Kidney tubule cell (primary cell): ENCODE results near the gene CDH16.

Experiments used
- DNase-seq: peaks from one replicate; pipeline ENCODE4 v3.0.0-alpha.2; 2018; ENCODE audit warnings: low spot score

Gene CDH16

DNA sequence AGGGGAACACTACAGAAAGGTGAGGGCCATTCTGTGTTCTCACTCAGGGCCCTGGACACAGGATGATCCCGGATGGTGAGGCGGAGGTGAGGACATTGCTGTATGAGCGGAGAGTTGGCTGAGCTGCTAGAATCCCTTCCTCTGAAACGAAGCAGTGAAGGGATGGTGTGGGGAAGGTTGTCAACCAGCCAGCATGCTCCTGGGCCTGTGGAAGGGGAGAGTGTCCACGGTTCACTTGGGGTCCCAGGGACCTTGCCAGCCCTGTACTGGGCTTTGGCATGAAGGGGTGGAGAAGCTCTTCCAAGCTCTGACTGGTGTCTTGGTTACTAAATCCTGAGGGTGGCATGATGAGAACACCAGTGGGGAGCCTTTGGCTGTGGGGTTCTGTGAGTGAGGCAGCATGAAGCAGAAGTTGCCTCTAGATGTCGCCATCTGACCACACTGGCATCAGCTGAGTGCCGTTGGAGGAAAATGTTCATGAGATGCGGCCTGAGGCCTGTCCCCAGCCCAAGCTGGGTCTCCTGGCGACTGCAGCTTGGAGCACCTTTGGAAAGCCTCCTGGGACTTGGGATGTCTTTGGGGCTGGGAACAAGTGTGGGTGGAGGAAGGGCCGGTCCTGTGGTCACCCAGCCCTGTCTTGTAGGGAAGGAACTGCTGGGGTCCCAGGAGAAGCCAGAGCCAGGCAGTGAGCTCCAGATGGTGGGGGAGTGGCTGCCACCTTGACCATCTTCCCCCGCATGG, 23.6 kb downstream of the CDH16 start:
- DNase-seq = peak; percentile 79

DNA sequence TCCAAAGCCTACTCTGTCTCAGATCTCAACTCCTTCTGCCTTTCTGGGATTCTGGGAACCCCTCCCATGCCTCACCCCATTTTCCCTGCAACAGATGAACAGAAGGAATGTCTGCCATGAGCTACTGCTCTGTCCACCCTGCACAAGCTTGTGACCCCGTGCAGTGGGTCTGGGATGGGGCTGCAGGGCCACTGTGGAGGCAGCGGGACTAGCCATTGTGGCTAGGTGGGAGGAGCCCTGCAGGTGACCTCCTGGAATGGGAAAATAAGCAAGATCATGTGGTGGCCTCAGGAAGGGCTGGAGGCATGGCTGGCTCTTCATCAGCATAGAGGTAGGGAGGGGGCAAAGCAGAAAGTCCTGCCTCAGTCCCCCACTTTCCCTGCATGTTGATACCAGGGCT, 24.6 kb downstream of the CDH16 start:
- no peak for DNase-seq

DNA sequence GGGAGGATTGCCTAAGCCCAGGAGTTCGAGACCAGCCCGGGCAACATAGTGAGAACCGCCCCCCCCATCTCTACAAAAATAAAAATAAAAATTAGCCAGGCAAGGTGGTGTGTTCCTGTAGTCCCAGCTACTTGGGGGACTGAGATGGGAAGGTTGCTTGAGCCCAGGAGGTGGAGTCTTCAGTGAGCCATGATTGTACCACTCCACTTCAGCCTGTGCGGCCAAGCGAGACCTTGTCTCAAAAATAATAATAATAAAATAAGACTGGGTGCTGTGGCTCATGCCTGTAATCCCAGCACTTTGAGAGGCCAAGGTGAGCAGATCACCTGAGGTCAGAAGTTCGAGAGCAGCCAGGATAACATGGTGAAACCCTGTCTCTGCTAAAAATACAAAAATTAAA, 26.9 kb downstream of the CDH16 start:
- DNase-seq = no peak

DNA sequence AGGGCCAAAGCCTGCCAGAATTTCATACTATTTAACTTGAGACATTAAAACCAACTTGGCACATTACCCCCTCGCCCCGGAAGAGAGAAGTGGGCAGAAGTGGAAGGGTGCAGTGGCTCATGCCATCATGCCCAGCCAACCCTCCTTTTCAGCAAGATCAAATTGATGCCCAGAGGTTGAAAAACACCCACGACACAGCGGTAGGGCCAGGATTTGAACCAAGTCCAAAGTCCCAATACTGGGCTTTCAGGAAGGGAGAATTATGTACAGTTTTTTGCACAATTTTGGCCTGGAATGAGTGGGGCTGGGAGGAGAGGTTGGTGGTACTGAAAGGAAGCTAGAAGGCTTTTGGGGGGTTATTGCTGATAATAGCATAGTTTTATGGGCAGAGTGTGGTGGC, 27.3 kb downstream of the CDH16 start:
- no peak for DNase-seq

DNA sequence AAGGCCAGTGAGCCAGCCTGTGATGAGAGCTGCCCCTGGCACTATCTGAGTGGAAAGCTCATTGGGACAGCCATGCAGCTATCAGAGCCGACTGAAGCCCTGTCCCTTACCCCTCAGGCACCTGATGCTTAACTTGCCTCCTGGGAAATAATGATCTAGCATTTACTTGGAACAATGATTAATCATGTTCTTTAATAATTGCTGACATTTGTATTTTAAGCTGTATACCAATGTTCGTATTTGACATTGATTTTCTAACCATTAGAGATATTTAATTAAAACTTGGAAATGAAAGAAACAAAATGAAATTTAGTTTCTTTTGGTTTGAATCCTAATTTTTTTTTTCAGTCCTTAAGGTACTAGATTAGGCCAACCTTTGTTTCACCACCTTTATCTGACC, 27.9 kb downstream of the CDH16 start:
- no peak for DNase-seq

DNA sequence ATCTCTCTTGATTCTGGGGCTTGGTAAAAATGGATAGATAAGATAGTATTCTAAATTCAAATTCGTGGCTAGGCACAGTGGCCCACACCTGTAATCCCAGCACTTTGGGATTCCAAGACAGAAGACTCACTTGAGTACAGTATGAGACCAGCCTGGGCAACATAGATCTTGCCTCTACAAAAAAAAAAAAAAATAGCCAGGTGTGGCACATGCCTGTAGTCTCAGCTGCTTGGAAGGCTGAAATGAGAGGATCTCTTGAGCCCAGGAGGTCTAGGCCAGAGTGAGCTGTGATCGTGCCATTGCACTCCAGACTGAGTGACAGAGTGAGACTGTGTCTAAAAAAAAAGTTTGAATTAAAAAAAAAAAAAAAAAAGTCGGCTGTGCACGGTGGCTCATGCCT, 29.1 kb downstream of the CDH16 start:
- DNase-seq = no peak

DNA sequence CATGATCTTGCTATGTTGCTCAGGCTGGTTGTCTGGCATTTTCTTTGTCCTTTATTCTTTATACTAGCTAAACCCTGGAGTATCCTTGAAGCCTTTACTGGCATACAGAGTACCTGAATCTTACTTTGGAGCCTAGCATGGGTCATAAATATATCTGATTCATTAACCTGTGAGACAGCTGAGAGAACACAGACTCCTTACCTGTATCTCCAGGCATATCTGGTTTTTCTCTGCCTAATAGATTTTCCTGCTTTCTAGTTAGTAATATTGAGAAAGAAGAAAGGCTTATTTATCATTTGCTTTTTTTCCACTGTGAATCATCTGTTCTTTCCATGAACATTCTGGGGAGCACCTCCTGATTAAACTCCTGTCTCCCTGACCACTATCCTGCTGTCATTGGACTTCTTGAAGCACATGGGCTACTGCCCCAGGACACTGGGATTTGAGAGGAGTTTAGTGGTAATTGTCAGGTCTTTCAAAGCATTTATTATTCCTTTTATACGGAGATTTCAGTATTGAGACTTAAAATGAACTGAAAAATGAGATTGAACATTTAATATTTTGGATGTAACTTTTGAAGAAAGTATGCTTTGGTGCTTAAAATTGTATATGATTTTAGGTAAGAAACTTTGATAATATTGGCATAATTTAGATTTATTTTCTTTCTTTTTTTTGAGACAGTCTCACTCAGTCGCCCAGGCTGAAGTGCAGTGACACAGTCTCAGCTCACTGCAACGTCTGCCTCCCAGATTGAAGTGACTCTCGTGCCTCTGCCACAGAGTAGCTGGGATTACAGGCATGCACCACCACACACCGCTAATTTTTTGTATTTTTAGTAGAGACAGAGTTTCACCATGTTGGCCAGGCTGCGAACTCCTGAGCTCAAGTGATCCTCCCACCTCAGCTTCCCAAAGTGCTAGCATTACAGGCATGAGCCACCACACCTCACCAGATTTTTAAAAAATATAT, 29.8 kb downstream of the CDH16 start:
- no peak for DNase-seq

DNA sequence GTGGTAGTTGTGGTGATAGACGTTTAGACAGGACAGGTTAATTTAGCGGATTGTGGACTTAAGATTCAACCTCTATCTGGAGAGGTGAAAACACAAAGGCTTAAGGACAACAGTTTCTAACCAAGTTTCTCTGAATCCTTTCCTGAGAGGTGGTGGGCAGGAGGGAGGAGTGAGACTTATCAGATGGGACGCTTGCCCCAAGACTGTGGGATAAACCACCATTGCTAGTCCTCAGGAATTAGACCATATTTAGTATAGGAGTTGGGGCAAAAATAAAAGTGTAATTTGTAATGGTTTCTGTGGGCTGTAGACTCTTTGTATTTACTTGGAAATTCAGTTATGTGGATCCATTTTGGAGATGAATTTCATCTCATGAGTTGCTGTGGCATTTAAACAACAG, 31.8 kb downstream of the CDH16 start:
- no peak for DNase-seq

DNA sequence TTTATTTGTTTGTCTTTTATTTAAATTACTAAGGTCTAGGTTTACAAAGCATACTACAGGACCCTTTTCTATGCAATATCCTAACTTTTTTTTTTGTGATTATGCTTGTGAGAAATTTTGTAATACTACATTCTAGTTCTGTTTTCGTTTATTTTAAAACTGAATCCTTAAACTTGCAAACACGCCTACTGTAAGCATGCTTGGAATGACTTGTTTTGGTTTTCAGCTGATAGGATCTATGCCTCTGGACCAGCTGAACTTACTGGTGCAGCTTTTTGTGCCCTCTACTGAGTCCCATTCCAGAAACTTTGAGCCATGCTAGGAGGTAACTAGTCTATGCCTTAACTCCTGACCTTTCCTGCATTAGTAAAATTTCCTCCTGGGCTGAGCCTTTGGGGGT, 32.4 kb downstream of the CDH16 start:
- DNase-seq = no peak

DNA sequence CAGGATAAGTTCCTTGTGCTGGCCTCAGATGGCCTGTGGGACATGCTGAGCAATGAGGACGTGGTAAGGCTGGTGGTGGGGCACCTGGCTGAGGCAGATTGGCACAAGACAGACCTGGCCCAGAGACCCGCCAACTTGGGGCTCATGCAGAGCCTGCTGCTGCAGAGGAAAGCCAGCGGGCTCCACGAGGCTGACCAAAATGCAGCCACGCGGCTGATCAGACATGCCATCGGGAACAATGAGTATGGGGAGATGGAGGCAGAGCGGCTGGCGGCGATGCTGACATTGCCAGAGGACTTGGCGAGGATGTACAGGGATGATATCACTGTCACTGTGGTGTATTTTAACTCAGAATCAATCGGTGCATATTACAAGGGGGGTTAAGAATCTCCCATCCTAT, 33.2 kb downstream of the CDH16 start:
- DNase-seq = no peak

DNA sequence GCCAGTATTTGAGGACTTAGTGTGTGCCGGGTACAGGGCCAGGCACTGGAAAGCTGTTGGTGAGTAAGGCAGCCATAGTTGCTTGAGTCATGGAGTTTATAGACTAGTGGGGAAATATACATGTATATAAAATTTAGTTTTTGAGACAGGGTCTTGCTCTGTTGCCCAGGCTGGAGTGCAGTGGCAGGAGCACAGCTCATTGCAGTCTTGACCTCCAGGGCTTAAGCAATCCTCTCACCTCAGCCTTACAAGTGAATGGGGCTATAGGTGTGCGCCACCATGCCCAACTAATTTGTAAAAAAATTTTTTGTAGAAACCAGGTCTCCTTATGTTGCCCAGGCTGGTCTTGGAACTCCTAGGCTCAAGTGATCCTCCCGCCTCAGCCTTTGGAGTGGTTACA, 36.0 kb downstream of the CDH16 start:
- no peak for DNase-seq

DNA sequence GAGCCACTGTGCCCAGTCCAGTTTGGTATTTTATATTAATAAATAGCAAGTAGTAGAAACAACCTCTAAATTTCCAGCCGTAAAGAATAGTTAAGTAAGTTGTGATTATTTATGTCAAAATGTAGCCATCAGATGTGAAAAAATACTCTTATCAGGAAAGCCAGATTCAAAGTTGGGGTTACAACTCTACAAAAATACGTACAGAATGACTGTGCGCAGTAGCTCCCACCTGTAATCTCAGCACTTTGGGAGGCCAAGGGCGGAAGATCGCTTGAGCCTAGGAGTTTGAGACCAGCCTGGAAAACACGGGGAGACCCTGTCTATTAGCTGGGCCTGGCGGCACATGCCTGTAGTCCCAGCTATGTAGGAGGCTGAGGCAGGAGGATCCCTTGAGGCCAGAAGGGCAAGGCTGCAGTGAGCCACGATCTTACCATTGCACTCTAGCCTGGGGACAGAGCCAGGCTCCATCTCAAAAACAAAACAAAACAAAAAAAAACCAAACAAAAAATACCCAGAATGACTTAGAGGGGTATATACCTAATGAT, 36.6 kb downstream of the CDH16 start:
- DNase-seq = no peak

DNA sequence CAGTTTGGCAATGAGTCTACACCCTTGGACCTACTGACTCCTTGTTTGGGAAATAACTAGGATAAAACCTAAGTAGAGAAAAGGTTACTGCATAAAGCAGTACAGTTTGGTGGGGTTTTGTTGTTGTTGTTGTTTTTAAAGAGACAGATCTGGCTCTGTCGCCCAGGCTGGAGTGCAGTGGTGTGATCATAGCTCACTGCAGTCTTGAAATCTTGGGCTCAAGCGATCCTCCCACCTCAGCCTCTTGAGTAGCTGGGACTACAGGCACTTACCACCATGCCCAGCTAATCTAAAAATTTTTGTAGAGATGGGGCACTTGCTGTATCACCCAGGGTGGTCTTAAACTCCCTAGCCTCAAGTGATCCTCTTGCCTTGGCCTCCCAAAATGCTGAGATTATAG, 37.1 kb downstream of the CDH16 start:
- no peak for DNase-seq

DNA sequence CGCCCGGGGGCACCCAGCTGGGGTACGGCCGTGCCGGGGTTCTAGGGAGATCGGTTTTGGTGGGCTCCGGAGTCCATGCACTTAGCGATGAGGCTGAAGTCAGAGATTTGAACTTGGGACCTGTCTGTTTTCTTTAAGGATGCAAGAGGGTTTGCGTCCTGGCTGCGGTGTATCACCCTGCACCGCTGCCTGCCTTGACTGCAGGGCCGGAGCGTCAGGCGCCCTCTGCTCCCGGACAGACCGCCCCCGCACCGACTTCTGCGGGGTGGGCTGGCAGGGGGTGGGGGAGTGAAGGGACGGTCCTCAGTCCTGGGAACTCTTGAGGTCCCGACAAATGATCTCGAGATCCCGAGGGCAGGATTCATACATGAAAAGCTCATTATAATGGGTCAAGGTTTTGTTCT, 37.7 kb downstream of the CDH16 start:
- DNase-seq = peak; percentile 30

DNA sequence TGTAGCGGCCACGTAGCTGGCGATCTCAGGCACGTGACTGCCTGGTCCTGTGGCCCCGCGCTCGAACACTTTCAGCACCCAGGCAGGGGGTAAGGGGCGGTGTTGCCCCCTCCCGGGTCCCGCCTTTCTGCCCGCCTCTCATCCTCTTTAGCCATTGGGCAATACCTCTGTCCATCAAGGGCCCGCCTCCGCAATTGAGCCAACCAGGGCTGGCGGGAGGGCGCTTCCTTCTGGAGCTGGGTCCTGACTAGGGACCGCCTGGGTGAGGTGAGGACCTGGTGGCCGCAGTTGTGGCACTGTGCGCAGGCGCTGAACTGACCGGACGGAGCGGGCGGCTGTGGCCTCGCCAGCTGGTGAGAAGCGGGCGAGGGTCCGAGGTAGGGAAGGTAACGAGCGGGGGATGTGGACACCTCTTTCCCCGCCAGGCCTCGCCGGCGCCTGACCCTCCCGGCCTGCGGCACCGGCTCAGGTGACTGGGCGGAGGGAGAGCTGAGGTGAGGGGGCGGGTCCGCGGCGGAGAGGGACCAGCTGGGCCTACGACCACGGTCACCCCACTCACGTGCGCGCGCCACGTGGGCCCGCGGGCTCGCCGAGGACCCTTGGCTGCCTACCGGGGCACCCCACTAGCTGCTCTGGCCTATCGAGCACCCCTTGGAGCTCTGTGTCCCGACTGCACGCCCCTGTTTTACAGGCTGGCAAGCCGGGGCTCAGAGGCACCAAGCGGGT, 38.2 kb downstream of the CDH16 start, which contains the start of gene PDP2:
Gene PDP2, plus strand, starts transcription at position 228 of the 726 bp plus-strand sequence. CDS start 3,770 bp downstream, outside the sequence.
- peak; percentile 96 for DNase-seq

DNA sequence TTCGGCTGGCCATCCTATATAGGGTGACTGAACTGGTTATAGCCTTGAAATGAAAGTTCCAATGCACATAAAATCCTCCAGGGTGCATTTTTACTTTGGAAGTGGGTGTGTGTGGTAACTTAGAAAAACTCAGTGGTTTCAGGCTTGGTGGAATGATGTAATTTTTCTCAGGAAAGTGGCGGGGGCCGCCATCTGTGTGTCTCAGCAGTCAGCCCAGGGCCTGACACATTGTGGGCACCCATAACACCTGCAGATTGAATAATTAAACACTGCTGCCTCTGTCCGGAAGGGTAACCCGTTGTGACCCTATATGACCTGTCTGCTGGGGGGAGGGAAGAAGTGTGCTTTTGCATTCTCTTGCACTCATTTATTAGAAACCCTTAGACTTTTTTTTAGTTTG, 40.6 kb downstream of the CDH16 start:
- DNase-seq = peak; percentile 47

DNA sequence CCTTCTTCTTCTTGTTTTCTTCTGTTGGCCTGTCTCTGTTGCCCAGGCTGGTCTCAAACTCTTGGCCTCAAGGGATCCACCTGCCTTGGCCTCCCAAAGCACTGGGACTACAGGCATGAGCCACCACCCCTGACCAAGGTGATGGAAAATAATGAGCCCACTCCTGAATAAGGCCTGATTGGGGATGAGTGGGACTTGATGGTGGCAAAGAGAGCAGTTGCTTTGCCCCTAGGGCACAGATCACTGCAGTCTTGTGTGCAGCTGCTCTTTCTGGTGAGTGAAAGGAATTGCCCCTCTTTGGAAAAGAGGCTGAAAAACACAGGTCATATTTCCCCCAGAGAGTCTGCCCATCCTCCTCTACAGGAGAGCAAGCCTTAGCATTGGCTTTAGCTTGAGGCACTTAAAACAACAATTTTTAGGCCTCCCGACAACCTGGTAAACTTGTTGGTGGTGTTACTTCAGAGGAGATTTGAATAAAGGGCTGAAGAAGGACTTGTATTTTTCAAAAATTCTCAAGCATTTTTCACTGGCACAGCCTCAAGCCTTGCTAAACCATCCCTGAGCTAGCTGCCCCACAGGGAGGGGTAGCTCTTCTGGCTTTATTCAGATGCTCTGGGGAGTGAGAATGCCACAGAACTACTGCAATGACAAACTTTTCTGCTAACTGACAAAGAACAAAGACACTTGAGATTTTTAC, 44.5 kb downstream of the CDH16 start:
- DNase-seq = no peak

DNA sequence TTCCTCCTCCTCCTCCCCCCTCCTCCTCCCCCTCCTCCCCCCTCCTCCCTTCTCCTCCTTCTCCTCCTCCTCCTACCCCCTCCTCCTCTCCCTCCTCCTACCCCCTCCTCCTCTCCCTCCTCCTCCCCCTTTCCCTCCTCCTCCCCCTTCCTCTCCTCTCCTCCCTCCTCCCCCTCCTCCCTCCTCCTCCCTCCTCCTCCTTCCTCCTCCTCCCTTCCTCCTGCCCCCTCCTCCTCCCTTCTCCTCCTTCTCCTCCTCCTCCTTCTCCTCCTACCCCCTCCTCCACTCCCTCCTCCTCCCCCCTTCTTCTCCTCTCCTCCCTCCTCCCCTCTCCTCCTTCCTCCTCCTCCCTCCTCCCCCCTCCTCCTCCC, 45.0 kb downstream of the CDH16 start:
- no peak for DNase-seq

DNA sequence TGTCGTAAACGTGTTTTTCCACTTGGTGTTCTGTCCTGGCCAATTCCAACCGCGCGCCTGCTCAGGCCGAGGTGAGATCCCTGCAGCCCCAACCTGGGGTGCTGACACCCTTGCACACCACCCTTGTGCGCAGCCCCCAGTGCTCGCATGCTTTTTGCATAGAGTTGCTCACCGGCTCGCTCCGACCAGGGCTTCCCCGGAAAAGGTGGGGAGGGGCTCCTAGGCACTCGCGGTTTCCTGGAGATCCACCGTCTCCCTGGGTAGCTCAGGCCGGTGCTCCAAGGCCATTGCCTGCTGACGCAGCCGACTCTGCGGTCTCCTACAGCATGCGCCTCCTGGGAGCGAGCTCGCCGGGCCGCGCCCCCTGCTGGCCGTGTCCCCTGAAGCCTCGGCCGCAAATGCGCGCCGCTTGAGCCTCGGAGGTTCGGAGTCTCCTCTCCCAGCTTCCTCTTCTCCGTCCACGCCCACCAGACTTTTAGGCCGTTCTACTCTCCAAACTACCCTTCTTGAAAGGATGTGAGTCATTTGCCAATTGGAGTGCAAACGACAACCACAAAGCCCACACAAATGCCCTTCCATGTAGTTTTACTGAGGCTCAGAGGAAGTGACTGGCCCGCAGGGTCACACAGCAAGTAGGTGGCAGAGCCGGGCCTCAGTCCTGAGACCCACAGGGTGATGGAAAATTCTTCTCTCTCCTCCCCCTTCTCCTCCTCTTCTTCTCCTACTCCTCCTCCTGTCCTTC, 45.6 kb downstream of the CDH16 start:
- DNase-seq = peak; percentile 100

DNA sequence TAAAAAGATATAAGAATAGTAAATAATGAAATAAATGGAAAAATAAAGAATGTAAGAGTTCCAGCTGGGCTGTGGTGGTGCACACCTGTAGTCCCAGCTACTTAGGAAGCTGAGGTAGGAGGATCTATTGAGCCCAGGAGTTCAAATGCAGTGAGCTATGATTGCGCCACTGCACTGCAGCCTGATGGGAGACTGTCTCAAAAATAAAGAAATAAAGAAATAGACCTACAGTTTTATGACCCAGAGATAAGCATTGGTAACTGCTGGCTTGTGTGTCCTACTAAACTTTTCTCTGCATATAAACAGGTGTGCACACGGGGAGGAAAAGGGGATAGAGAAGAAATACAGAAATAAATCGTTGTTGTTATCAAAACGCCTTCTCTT, 46.1 kb downstream of the CDH16 start:
- no peak for DNase-seq

DNA sequence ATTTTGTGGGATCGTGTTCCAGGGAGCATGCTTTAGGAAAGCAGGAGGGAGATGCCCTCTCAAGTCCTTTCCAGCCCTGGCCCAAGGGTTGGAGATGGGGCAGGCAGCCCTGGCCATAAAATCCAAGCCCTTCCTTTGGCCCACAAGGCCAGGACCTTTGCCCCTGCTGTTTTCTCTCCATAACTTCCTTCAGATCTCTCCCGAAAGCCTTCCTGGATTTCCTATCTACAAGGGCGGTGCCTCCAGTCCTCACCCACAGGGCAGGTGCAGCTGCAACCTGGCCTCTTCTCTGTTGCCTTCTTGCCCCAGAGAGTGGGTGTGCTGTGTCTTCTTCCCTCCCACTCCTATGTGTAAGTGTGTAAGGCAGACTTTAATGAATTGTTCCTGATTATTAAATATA, 46.8 kb downstream of the CDH16 start:
- no peak for DNase-seq
